Hepatocyte (in vitro differentiated cells): ENCODE results near the gene SLCO3A1. TPM values are rescaled to one million over a fixed set of nuclear protein-coding genes. Genes with fewer than 3 reads are reported as not detected.

Experiments used
- DNase-seq: peaks from one replicate; pipeline ENCODE4 v3.0.0-alpha.2; 2016; ENCODE audit warnings: low spot score
- H2AFZ ChIP-seq: fragments of 200-600 bp; sonication (generic); 2 replicates; pipeline ENCODE4 v1.6.0; 2016; ENCODE audit warnings: antibody characterized with exemption, mild to moderate bottlenecking
- H3K27ac ChIP-seq: fragments of 200-600 bp; sonication (generic); 2 replicates; pipeline ENCODE4 v1.5.1; 2016; ENCODE audit warnings: mild to moderate bottlenecking
- H3K27me3 ChIP-seq: fragments of 200-600 bp; sonication (generic); 2 replicates; pipeline ENCODE4 v1.6.1; 2016
- H3K36me3 ChIP-seq: fragments of 200-600 bp; sonication (generic); replicated peaks from 2 replicates; pipeline ENCODE4 v1.5.1; 2016; ENCODE audit warnings: low read depth; ENCODE audit not compliant: insufficient read depth
- H3K4me1 ChIP-seq: fragments of 200-600 bp; sonication (generic); 2 replicates; pipeline ENCODE4 v1.5.1; 2016; ENCODE audit warnings: mild to moderate bottlenecking, moderate library complexity; ENCODE audit not compliant: insufficient read depth
- H3K4me2 ChIP-seq: fragments of 200-600 bp; sonication (generic); 2 replicates; pipeline ENCODE4 v1.6.0; 2016
- H3K4me3 ChIP-seq: fragments of 200-600 bp; sonication (generic); 2 replicates; pipeline ENCODE4 v1.5.1; 2016; ENCODE audit warnings: mild to moderate bottlenecking
- H3K79me2 ChIP-seq: fragments of 200-600 bp; sonication (generic); 2 replicates; pipeline ENCODE4 v1.6.0; 2017; ENCODE audit warnings: mild to moderate bottlenecking
- H3K9me2 ChIP-seq: fragments of 200-600 bp; sonication (generic); replicated peaks from 2 replicates; pipeline ENCODE4 v1.6.0; 2017; ENCODE audit warnings: mild to moderate bottlenecking; ENCODE audit not compliant: insufficient read depth
- H3K9me3 ChIP-seq: fragments of 200-600 bp; sonication (generic); 2 replicates; pipeline ENCODE4 v1.5.1; 2016; ENCODE audit warnings: low read depth, mild to moderate bottlenecking
- H4K20me1 ChIP-seq: fragments of 200-600 bp; sonication (generic); 2 replicates; pipeline ENCODE4 v1.6.0; 2016; ENCODE audit warnings: mild to moderate bottlenecking; ENCODE audit not compliant: insufficient read depth, poor library complexity, severe bottlenecking
- CTCF ChIP-seq: fragments of 200-600 bp; sonication (generic); IDR thresholded peaks from 2 replicates; pipeline ENCODE4 v1.5.1; 2016; ENCODE audit warnings: antibody characterized with exemption, mild to moderate bottlenecking; ENCODE audit not compliant: poor library complexity
- EZH2 ChIP-seq: fragments of 200-600 bp; sonication (generic); IDR thresholded peaks from 2 replicates; pipeline ENCODE4 v1.6.1; 2016; ENCODE audit warnings: antibody characterized with exemption, mild to moderate bottlenecking, borderline replicate concordance
- EZH2phosphoT487 ChIP-seq: fragments of 200-600 bp; sonication (generic); IDR thresholded peaks from one replicate; pipeline ENCODE4 v1.6.1; 2018; ENCODE audit warnings: antibody characterized with exemption, mild to moderate bottlenecking, low read depth, moderate library complexity; ENCODE audit not compliant: unreplicated experiment, severe bottlenecking
- WGBS: methylation state at CpG from one replicate; pipeline ENCODE4 v1.1.6; 2016; ENCODE audit warnings: low lambda C conversion rate; ENCODE audit errors: missing lambda C conversion rate; 5-methylcytosine and 5-hydroxymethylcytosine counted together
- polyA plus RNA-seq: library from polyadenylated mRNA; unstranded; fragments of >200 nt; fragmentation: Nextera tagmentation; extraction: Ambion mirVana; gene quantifications from 2 replicates; pipeline ENCODE4 v1.2.1, GENCODE V29; 2016
- total RNA-seq: library from RNA; depleted of rRNA; stranded (reverse); fragments of >200 nt; gene quantifications from 2 replicates; pipeline ENCODE4 v1.2.3, GENCODE V29; 2014

SLCO3A1 gene
- total and polyA plus RNA-seq, 2 experiments from 2014 or later, result 1.3 to 5.4 TPM

- Histone ChIP-seq H3K36me3 (no peaks in the 10 kb centered on the region), H3K27ac (no peak overlapping the region), H3K9me3 (no peaks in the 10 kb centered on the region), H3K9me2 (no peaks in the 10 kb centered on the region), H4K20me1 (no peaks in the 10 kb centered on the region), H3K4me1 (no peaks in the 10 kb centered on the region), H2AFZ (no peak overlapping the region), H3K4me3 (no peak overlapping the region), H3K4me2 (no peak overlapping the region), H3K27me3 (no peaks in the 10 kb centered on the region), H3K79me2 (no peaks in the 10 kb centered on the region)
- WGBS, result 89% methylated on average over 4 of the region's 4 CpGs
- TF ChIP-seq EZH2 (no peak), EZH2phosphoT487 (no peak), CTCF (no peak)
- DNase-seq, result no peak
Measured at GRCh38 chr15:92074101-92074500, 220.6 kb downstream of the SLCO3A1 start.

DNA sequence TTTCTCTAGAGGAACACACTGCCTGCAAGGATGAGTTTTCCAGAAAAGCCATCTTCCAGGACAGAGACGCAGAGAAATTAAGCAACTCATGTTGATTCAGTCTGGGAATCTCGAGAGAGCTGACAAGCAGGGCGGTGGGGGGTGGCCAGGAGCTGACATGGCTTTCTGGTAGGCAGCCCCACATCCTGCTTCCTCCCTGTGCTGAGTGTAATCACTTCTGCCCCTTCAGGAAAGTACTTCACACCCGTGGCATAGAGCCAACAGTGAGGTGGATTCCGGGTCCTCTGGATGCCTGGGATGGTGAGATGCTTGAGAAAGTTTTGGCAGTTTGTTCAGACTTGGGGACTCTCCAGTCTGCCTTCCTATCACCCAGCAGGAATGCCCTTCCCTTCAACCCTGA, 221.1 kb downstream of the SLCO3A1 start:
- no peaks in the 10 kb centered on the region for H3K9me3 ChIP-seq
- no peak overlapping the region for H3K27ac ChIP-seq

GRCh38 chr15:92075764-92076163, 222.3 kb downstream of the SLCO3A1 start:
- Histone ChIP-seq H3K36me3 (no peaks in the 10 kb centered on the region), H3K9me2 (no peaks in the 10 kb centered on the region), H2AFZ (no peak overlapping the region), H3K27ac (no peak overlapping the region), H3K27me3 (no peaks in the 10 kb centered on the region), H3K9me3 (no peaks in the 10 kb centered on the region), H4K20me1 (no peaks in the 10 kb centered on the region), H3K79me2 (no peaks in the 10 kb centered on the region), H3K4me2 (no peak overlapping the region), H3K4me3 (no peak overlapping the region), H3K4me1 (no peaks in the 10 kb centered on the region)
- TF ChIP-seq EZH2phosphoT487 (no peak), CTCF (no peak), EZH2 (no peak)
- no peak for DNase-seq
- 67% methylated on average over 7 of the region's 7 CpGs for WGBS

More for the DNA sequence above, 221.1 kb downstream of the SLCO3A1 start:
- Histone ChIP-seq H3K9me2 (no peaks in the 10 kb centered on the region), H3K4me1 (no peaks in the 10 kb centered on the region), H3K79me2 (no peaks in the 10 kb centered on the region), H3K4me3 (no peak overlapping the region), H4K20me1 (no peaks in the 10 kb centered on the region), H3K4me2 (no peak overlapping the region), H3K27me3 (no peaks in the 10 kb centered on the region), H3K36me3 (no peaks in the 10 kb centered on the region), H2AFZ (no peak overlapping the region)
- DNase-seq, result no peak
- no peak for TF ChIP-seq EZH2phosphoT487
- no peak for TF ChIP-seq EZH2
- no peak for TF ChIP-seq CTCF
- WGBS, result 68% methylated on average over 5 of the region's 5 CpGs

- Histone ChIP-seq H3K4me3 (no peak overlapping the region), H2AFZ (no peak overlapping the region), H3K36me3 (no peaks in the 10 kb centered on the region), H3K9me3 (no peaks in the 10 kb centered on the region), H3K4me1 (no peaks in the 10 kb centered on the region), H3K9me2 (no peaks in the 10 kb centered on the region), H3K79me2 (no peaks in the 10 kb centered on the region), H4K20me1 (no peaks in the 10 kb centered on the region), H3K4me2 (no peak overlapping the region), H3K27ac (no peak overlapping the region), H3K27me3 (no peaks in the 10 kb centered on the region)
- no peak for DNase-seq
- TF ChIP-seq CTCF (no peak), EZH2 (no peak), EZH2phosphoT487 (no peak)
- WGBS, result 85% methylated on average over 8 of the region's 8 CpGs
Measured at GRCh38 chr15:92076541-92076940, 223.0 kb downstream of the SLCO3A1 start.
